Liver (tissue), 9 donors: ENCODE measurements around the gene TM4SF1. TPM values are rescaled to one million over a fixed set of nuclear protein-coding genes. Genes with fewer than 3 reads are reported as not detected.

Experiments used
- DNase-seq: peaks from one replicate; pipeline ENCODE4 v3.0.0-alpha.2; 2017; ENCODE audit warnings: low spot score
- H3K27ac ChIP-seq, 2 donors: one replicate each; pipeline ENCODE4 v1.7.0; 2013; ENCODE audit warnings: inconsistent platforms in 2 of 2, low read length in 2 of 2, control low read depth in 1 of 2, low read depth in 1 of 2, mild to moderate bottlenecking in 1 of 2
- H3K27me3 ChIP-seq, 4 donors: one replicate each; pipeline versions ENCODE4 v1.6.1 to v1.7.0; 2013; ENCODE audit warnings: low read length in 3 of 4, inconsistent platforms in 1 of 4, mild to moderate bottlenecking in 1 of 4, moderate library complexity in 1 of 4; ENCODE audit not compliant: control insufficient read depth in 4 of 4, insufficient read depth in 4 of 4
- H3K36me3 ChIP-seq, 4 donors: one replicate each; pipeline versions ENCODE4 v1.6.1 to v1.7.0; 2013; ENCODE audit warnings: low read length in 3 of 4, mild to moderate bottlenecking in 3 of 4, low read depth in 1 of 4, moderate library complexity in 1 of 4; ENCODE audit not compliant: control insufficient read depth in 4 of 4, insufficient read depth in 3 of 4
- H3K4me1 ChIP-seq, 4 donors: one replicate each; pipeline versions ENCODE4 v1.6.1 to v1.7.0; 2013; ENCODE audit warnings: low read length in 3 of 4, mild to moderate bottlenecking in 3 of 4, moderate library complexity in 1 of 4; ENCODE audit not compliant: control insufficient read depth in 4 of 4, insufficient read depth in 4 of 4
- H3K4me3 ChIP-seq, 3 donors: one replicate each; pipeline versions ENCODE4 v1.6.1 to v1.7.0; 2013; ENCODE audit warnings: low read length in 3 of 3, control low read depth in 1 of 3, low read depth in 1 of 3, mild to moderate bottlenecking in 1 of 3
- H3K9ac ChIP-seq, 2 donors: one replicate each; pipeline ENCODE4 v1.7.0; 2013; ENCODE audit warnings: low read length in 2 of 2, mild to moderate bottlenecking in 2 of 2, moderate library complexity in 2 of 2, control low read depth in 1 of 2, low read depth in 1 of 2
- H3K9me3 ChIP-seq, 4 donors: one replicate each; pipeline versions ENCODE4 v1.6.1 to v1.7.0; 2013; ENCODE audit warnings: low read length in 3 of 4; ENCODE audit not compliant: control insufficient read depth in 4 of 4
- CTCF ChIP-seq: fragments of 150-350 bp; IDR thresholded peaks from 2 replicates; pipeline ENCODE4 v1.5.1; 2017; ENCODE audit warnings: improper control_type of control experiment, low read depth, low read length; ENCODE audit not compliant: missing input control
- EGR1 ChIP-seq, 2 donors: IDR thresholded peaks; 2 replicates each; pipeline ENCODE4 v1.6.1; 2016 to 2018; ENCODE audit warnings: antibody characterized with exemption in 2 of 2, low read depth in 2 of 2
- FOXA1 ChIP-seq: IDR thresholded peaks from 2 replicates; pipeline ENCODE4 v1.6.1; 2016; ENCODE audit warnings: antibody characterized with exemption
- FOXA2 ChIP-seq: IDR thresholded peaks from 2 replicates; pipeline ENCODE4 v1.6.1; 2016; ENCODE audit warnings: antibody characterized with exemption
- GABPA ChIP-seq, 2 donors: IDR thresholded peaks in 1 of 2; conservative IDR thresholded peaks in 1 of 2; 2 replicates each; pipeline ENCODE4 v1.6.1; 2016; ENCODE audit warnings: antibody characterized with exemption in 2 of 2, mild to moderate bottlenecking in 1 of 2, moderate library complexity in 1 of 2
- HNF4A ChIP-seq, 2 donors: conservative IDR thresholded peaks; 2 replicates each; pipeline ENCODE4 v1.6.1; 2016; ENCODE audit warnings: antibody characterized with exemption in 2 of 2, mild to moderate bottlenecking in 2 of 2
- HNF4G ChIP-seq: IDR thresholded peaks from 2 replicates; pipeline ENCODE4 v1.6.1; 2016; ENCODE audit warnings: antibody characterized with exemption
- JUND ChIP-seq, 2 donors: IDR thresholded peaks; 2 replicates each; pipeline ENCODE4 v1.6.1; 2016; ENCODE audit warnings: antibody characterized with exemption in 2 of 2
- MAX ChIP-seq: IDR thresholded peaks from 2 replicates; pipeline ENCODE4 v1.6.1; 2016; ENCODE audit warnings: antibody characterized with exemption
- TAF1 ChIP-seq: conservative IDR thresholded peaks from 2 replicates; pipeline ENCODE4 v1.6.1; 2016; ENCODE audit warnings: antibody characterized with exemption, mild to moderate bottlenecking
- YY1 ChIP-seq: IDR thresholded peaks from 2 replicates; pipeline ENCODE4 v1.6.1; 2016; ENCODE audit warnings: antibody characterized with exemption, mild to moderate bottlenecking
- WGBS: extraction: QIAGEN DNeasy Blood & Tissue Kit; methylation state at CpG from one replicate; pipeline ENCODE4 v1.1.7; 2013; 5-methylcytosine and 5-hydroxymethylcytosine counted together
- polyA plus RNA-seq, 2 donors: library from polyadenylated mRNA; stranded (reverse) in 1 of 2; unstranded in 1 of 2; fragments of 200-250 nt in 1 of 2; fragments of >200 nt in 1 of 2; fragmentation: Nextera tagmentation in 1 of 2; extraction: Ambion mirVana in 1 of 2; gene quantifications; one replicate each; pipeline versions ENCODE4 v1.2.1 to v1.2.3, GENCODE V29; 2013 to 2015
- total RNA-seq, 2 donors: library from RNA; depleted of rRNA; stranded (reverse); fragments of >200 nt; gene quantifications; one replicate each; pipeline ENCODE4 v1.2.3, GENCODE V29; 2014
- TF ChIP-seq, protein P1 (sequence below): IDR thresholded peaks from 2 replicates; pipeline ENCODE4 v1.6.1; 2016; ENCODE audit warnings: antibody characterized with exemption
- donor health status: healthy.
- donor health status: healthy.
- donor health status: healthy.
- donor health status: healthy.
- donor health status: healthy.

TM4SF1 gene
- total and polyA plus RNA-seq, 4 donors, result 20.0 to 31.5 (median 25.1) TPM

GRCh38 chr3:149388001-149388440 lies 10.6 kb upstream of the TM4SF1 start:
- Histone ChIP-seq H3K4me1 (peaks cover 2 to 12% (median 4%) of the 10 kb centered on the region in 4 donors), H3K9ac (no peak overlapping the region), H3K9me3 (no peaks in the 10 kb centered on the region), H3K4me3 (no peak overlapping the region), H3K27ac (peak overlapping the region in 1 of 2 donors; percentile 43), H3K36me3 (no peaks in the 10 kb centered on the region), H3K27me3 (no peaks in the 10 kb centered on the region)
- TF ChIP-seq MAX, result no peak
- WGBS, result 75% methylated on average over 8 of the region's 8 CpGs
- DNase-seq, result no peak

GRCh38 chr3:149386299-149386606 lies 8.8 kb upstream of the TM4SF1 start:
- peak overlapping the region; percentile 5 to 64 for H3K27ac ChIP-seq
- no peak overlapping the region for H3K4me3 ChIP-seq
- H3K9ac ChIP-seq, result no peak overlapping the region
- no peak for TF ChIP-seq GABPA (IDR thresholded peaks at IDR 0.05 in 1 of 2, conservative IDR thresholded peaks at IDR 0.05 in 1 of 2)
- no peak for TF ChIP-seq HNF4A (conservative IDR thresholded peaks at IDR 0.05)
- TF ChIP-seq MAX, result no peak
- no peak for TF ChIP-seq YY1
- no peak for TF ChIP-seq JUND (IDR thresholded peaks at IDR 0.05)
- no peak for TF ChIP-seq HNF4G
- TF ChIP-seq, protein P1, sequence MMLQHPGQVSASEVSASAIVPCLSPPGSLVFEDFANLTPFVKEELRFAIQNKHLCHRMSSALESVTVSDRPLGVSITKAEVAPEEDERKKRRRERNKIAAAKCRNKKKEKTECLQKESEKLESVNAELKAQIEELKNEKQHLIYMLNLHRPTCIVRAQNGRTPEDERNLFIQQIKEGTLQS, result no peak
- no peak for TF ChIP-seq FOXA1
- no peak for TF ChIP-seq EGR1 (IDR thresholded peaks at IDR 0.05; ENCODE audit: low read depth in 2 of 2)
- TF ChIP-seq FOXA2, result no peak
- TF ChIP-seq TAF1, result no peak
- 82% methylated on average over 1 of the region's 1 CpG for WGBS
- peaks cover 0 to 2% (median 0%) of the 10 kb centered on the region in 4 donors for H3K4me1 ChIP-seq
- H3K36me3 ChIP-seq, result no peaks in the 10 kb centered on the region
- H3K9me3 ChIP-seq, result no peaks in the 10 kb centered on the region
- H3K27me3 ChIP-seq, result no peaks in the 10 kb centered on the region
- no peak for DNase-seq

DNA sequence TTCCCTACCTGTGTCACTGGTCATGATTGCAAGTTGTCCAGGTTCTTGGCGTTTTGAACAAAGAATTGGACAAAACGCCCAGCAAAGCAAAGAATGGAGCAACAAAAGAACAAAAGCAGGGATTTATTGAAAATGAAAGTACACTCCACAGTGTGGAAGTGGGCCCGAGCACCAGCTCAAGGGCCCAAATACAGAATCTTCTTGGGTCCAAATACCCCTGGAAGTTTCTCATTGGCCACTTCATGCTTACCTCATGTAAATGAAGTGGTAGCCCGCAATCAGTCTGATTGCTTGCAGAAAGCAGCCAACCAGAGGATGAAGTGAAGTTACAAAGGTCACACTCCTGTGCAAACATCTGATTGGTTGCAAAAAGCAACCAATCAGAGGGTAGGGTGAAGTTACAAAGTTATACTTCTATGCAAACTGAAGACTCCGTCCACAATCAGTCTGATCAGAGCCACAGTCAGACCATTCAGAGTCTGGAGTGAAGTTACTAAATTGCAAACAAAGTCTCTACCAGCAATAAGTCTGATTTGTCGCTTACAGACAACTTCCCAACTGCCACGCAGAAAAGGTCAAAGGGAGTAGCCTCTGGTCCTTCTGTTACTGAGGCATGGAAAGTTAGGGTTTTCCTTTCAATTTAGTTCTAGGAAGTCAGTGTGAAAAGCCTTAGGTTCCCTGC lies 8.3 kb upstream of the TM4SF1 start:
- Histone ChIP-seq H3K4me1 (peaks cover 0 to 2% (median 0%) of the 10 kb centered on the region in 4 donors), H3K4me3 (no peak overlapping the region), H3K9me3 (no peaks in the 10 kb centered on the region), H3K27ac (peak overlapping the region in 1 of 2 donors; percentile 64), H3K36me3 (no peaks in the 10 kb centered on the region), H3K9ac (no peak overlapping the region), H3K27me3 (no peaks in the 10 kb centered on the region)
- peak; percentile 22 to 28 for TF ChIP-seq HNF4A (conservative IDR thresholded peaks at IDR 0.05)
- no peak for TF ChIP-seq CTCF
- no peak for TF ChIP-seq TAF1
- peak; percentile 4 for TF ChIP-seq HNF4G
- 76% methylated on average over 7 of the region's 7 CpGs for WGBS
- no peak for DNase-seq
